HPDE6-E6E7 (cell line): ENCODE data around the gene RTL10.

Source experiments
- DNase-seq: peaks from one replicate; pipeline ENCODE4 v3.0.0; 2011; ENCODE audit warnings: missing footprints; ENCODE audit errors: extremely low spot score

The RTL10 gene

GRCh38 chr22:19854778-19855503, at the start of gene RTL10, which contains the start of gene GNB1L:
Gene RTL10 (minus strand): TSS chr22:19854874. CDS start chr22:19852261, 2,613 bp downstream.
Gene GNB1L (minus strand): TSS chr22:19854874. CDS start chr22:19821355, 33,519 bp downstream.
- DNase-seq: peak; percentile 91

GRCh38 chr22:19904174-19904856, 49.6 kb upstream of the RTL10 start:
- DNase-seq: no peak

GRCh38 chr22:19903513-19903912, 48.8 kb upstream of the RTL10 start:
- no peak for DNase-seq

- no peak for DNase-seq
Measured at GRCh38 chr22:19903031-19903430, 48.4 kb upstream of the RTL10 start.

GRCh38 chr22:19902245-19902715, 47.6 kb upstream of the RTL10 start:
- no peak for DNase-seq

GRCh38 chr22:19901577-19902244, 47.0 kb upstream of the RTL10 start:
- no peak for DNase-seq

- DNase-seq: no peak
Measured at GRCh38 chr22:19900707-19901436, 46.2 kb upstream of the RTL10 start.

GRCh38 chr22:19898831-19899567, 44.3 kb upstream of the RTL10 start:
- DNase-seq: no peak

- DNase-seq: no peak
Measured at GRCh38 chr22:19898145-19898544, 43.5 kb upstream of the RTL10 start.

- no peak for DNase-seq
Measured at GRCh38 chr22:19897726-19898125, 43.1 kb upstream of the RTL10 start.

GRCh38 chr22:19896665-19897355, 42.1 kb upstream of the RTL10 start:
- DNase-seq: no peak

GRCh38 chr22:19895160-19895849, 40.6 kb upstream of the RTL10 start:
- no peak for DNase-seq

GRCh38 chr22:19893363-19893762, 38.7 kb upstream of the RTL10 start:
- DNase-seq: no peak

- DNase-seq: no peak
Measured at GRCh38 chr22:19892925-19893324, 38.3 kb upstream of the RTL10 start.

- no peak for DNase-seq
Measured at GRCh38 chr22:19892257-19892879, 37.7 kb upstream of the RTL10 start.

- peak; percentile 79 for DNase-seq
Measured at GRCh38 chr22:19891317-19892256, 36.9 kb upstream of the RTL10 start.

GRCh38 chr22:19890502-19891316, 36.0 kb upstream of the RTL10 start:
- no peak for DNase-seq
